NCI-H446 (cell line): Measurements from ENCODE around the gene GATAD1.
"Not testable (repeated sequence)": the region's sequence is repeated elsewhere in the genome, so short reads cannot be mapped to it uniquely, and the experiment has no call there.

Source experiments
- DNase-seq, 2 experiments: peaks; one replicate each; lab custom pipeline; 2025; lab: John Stamatoyannopoulos, UW

Gene GATAD1

GRCh38 chr7:92483624-92484023 is 36.3 kb downstream of the GATAD1 start:
- DNase-seq: not testable (repeated sequence)

GRCh38 chr7:92484226-92484625 is 36.9 kb downstream of the GATAD1 start:
- not testable (repeated sequence) for DNase-seq

GRCh38 chr7:92485267-92485892 is 38.1 kb downstream of the GATAD1 start:
- DNase-seq: no peak

GRCh38 chr7:92485974-92486373 is 38.7 kb downstream of the GATAD1 start:
- DNase-seq: no peak

- DNase-seq: no peak
Observed at GRCh38 chr7:92487804-92488203, 40.5 kb downstream of the GATAD1 start.

- DNase-seq: no peak
Observed at GRCh38 chr7:92489634-92490033, 42.4 kb downstream of the GATAD1 start.

- no peak for DNase-seq
Observed at GRCh38 chr7:92496876-92497275, 49.6 kb downstream of the GATAD1 start.

- no peak for DNase-seq
Observed at GRCh38 chr7:92498557-92498956, 51.3 kb downstream of the GATAD1 start.

GRCh38 chr7:92503767-92504166 is 56.5 kb downstream of the GATAD1 start:
- no peak for DNase-seq

- DNase-seq: no peak
Observed at GRCh38 chr7:92504563-92504962, 57.3 kb downstream of the GATAD1 start.

GRCh38 chr7:92506363-92506762 is 59.1 kb downstream of the GATAD1 start:
- no peak for DNase-seq

GRCh38 chr7:92508946-92509345 is 61.7 kb downstream of the GATAD1 start:
- DNase-seq: no peak
